Peyer's patch (tissue), 4 donors: ENCODE data around the gene ABCD2.

ENCODE experiments used
- CTCF ChIP-seq, 6 experiments: fragments of 450-650 bp in 4 of 6; fragments of 200-600 bp in 2 of 6; sonication (generic) in 1 of 6; IDR thresholded peaks; one replicate each; pipeline ENCODE4 v1.5.1; 2017 to 2019; ENCODE audit warnings: antibody characterized with exemption in 6 of 6, mild to moderate bottlenecking in 3 of 6, moderate library complexity in 1 of 6
- POLR2A ChIP-seq, 2 donors: fragments of 450-650 bp; IDR thresholded peaks; one replicate each; pipeline ENCODE4 v1.5.1; 2017; ENCODE audit warnings: antibody characterized with exemption in 2 of 2, mild to moderate bottlenecking in 2 of 2, moderate library complexity in 2 of 2

GRCh38 chr12:39505023-39505422 is 114.6 kb downstream of the ABCD2 start:
- TF ChIP-seq CTCF (IDR thresholded peaks at IDR 0.05) (no peak), POLR2A (IDR thresholded peaks at IDR 0.05) (no peak)
